GM19023 (cell line): Measurements from ENCODE around the gene UBE2L3.
"Not testable (repeated sequence)": the region's sequence is repeated elsewhere in the genome, so short reads cannot be mapped to it uniquely, and the experiment has no call there.

Source experiments
- ATAC-seq: cut with Tn5 transposase; IDR thresholded peaks from one replicate; pipeline ENCODE4 v1.9.1; 2021; ENCODE audit warnings: mild to moderate bottlenecking, moderate library complexity; ENCODE audit not compliant: unreplicated experiment

UBE2L3 gene

DNA sequence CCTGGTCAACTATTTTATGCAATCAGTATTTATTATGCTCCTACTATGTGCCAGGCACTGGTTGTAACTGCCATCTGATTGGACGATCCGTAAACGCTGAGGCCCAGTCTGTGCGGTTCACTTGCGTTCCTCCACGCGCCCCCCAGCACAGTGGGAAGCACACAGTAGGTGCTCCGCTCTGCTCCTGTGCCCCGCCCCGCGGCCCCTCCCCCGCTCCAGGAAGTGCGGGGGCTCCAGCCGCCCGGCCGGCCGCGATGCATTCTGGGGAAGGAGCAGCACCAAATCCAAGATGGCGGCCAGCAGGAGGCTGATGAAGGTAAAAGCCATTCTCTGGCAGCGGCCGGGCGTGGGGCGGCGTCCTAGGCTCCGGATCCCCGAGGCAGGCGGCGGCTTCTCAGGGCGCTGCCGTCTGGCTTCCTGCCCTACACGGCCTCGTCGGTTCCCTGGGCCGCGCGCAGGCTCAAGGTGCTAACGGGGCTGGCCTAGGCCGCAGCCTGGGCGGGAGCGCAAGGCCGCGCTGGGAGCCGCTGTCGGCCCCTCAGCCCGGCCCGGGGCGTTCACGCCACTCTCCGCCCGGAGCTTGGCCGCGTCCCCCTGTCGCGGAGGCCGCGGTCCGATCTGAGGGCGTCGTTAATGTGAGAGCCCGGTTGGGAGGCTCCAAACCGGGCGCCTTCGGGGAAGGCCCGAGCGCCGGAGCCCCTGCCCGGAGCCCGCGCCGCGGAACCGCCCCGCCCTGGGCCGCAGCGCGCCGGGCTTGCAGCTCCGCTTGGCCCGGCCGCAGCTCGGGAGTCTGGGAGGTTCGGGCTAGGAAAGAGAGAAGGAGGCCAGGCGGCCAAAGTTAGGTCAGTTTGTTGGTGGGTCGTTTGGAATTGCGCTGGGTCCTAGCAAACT lies at the start of gene UBE2L3:
TSS of gene UBE2L3 (plus strand) at position 259 of the 891 bp plus-strand sequence. CDS start at position 290, 31 bp downstream.
- peak; percentile 66 for ATAC-seq

DNA sequence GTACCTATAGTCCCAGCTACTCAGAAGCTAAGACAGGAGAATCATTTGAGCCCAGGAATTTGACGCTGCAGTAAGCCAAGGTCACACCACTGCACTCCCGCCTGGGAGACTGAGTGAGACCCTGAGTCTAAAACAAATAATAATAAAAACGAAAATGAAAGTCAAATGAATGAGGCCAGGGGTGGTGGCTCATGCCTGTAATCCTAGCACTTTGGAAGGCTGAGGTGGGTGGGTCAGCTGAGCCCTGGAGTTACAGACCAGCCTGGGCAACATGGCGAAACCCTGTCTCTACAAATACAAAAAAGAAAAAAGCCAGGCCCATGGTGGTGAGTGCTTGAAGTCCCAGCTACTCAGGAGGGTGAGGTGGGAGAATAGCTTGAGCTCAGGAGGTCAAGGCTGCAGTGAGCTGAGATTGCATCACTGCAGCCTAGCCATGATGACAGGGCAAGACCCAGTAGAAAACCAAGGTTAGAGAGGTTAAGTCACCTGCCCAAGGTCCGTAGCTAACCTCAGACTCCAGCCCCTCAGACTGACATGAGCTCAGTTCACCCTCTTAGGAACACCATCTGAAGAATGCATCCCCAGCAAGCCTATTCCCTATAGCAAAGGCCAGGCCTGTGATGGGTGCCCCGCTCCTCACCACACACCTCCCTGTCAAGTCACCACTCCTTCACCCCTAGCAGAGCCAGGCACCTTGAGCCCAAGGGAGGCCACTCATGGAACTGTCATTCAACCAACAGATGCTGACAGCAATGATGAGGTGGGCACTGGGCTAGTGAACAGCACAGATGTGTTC lies 40.6 kb upstream of the UBE2L3 start:
- not testable (repeated sequence) for ATAC-seq

DNA sequence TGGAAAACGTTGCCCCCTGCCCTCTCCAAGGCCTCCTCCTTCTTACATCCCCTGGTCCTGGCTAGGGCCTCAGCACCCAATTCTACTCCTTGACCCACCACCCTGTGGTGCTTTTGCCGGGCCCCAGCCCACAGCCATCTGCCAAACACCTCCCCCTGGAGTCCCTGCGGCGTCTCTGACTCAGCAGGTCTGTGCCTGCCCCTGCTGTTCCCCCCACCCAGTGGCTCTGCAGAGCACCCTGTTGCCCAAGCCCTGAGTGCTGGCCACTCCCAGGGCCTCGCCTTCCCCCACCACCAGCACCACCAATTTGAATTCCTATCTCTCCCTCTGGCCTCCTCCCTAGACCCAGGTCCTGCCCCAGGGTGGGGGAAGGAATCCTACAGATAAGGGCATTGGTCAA lies 36.0 kb upstream of the UBE2L3 start:
- ATAC-seq = not testable (repeated sequence)

DNA sequence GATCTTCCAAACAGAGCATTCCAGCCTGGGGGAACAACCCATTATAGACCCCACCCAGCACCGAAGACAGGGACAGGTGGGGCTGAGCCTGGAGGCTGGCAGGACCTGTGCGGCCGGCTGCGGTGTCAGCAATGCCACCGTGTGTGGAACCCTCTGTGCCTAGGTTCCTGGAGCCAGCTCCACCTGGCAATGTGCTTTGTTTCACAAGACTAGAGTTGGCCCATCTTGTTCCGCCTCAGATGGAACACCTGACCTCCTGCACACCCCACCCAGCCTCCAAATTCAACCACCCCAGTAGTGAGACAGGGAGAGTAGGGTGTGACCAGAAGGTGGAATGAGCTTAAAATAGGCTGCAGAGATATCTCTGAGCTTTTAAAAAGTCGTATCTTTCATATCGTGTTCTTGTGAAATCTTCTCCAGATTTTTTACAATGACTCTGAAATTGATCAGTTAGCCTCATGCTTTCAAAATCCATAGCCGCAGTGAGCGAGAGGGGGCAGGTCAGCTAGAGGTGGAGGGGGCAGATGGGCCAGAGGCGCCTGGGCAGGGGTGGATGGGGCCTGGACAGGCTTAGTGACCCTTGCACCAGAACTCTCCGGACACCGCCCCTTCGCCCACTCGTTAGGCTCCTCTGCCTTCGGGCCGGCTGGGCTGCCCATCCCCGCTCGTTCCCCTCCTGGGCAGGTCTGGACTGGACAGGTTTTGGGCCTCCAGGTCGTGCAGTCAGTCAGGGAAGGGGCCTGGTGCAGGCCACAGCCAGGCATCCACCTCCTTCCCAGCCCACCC lies 34.5 kb upstream of the UBE2L3 start:
- not testable (repeated sequence) for ATAC-seq

DNA sequence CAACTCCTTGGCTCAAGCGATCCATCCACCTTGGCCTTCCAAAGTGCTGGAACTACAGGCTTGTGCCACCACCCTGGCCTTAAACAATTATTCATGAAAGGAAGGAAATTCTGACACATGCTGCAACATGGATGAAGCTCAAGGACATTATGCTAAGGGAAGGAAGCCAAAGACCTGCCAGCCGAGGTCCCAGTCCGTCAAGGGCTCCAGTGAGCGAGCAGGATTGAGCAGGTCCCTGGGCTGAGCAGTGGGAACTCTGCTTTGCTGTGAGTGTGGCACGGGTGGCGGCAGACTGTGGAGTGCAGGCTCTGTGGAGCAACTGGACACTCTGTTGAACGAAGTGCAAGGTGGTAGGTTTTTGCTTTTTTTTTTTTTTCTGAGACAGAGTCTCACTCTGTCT lies 27.7 kb upstream of the UBE2L3 start:
- ATAC-seq = not testable (repeated sequence)

DNA sequence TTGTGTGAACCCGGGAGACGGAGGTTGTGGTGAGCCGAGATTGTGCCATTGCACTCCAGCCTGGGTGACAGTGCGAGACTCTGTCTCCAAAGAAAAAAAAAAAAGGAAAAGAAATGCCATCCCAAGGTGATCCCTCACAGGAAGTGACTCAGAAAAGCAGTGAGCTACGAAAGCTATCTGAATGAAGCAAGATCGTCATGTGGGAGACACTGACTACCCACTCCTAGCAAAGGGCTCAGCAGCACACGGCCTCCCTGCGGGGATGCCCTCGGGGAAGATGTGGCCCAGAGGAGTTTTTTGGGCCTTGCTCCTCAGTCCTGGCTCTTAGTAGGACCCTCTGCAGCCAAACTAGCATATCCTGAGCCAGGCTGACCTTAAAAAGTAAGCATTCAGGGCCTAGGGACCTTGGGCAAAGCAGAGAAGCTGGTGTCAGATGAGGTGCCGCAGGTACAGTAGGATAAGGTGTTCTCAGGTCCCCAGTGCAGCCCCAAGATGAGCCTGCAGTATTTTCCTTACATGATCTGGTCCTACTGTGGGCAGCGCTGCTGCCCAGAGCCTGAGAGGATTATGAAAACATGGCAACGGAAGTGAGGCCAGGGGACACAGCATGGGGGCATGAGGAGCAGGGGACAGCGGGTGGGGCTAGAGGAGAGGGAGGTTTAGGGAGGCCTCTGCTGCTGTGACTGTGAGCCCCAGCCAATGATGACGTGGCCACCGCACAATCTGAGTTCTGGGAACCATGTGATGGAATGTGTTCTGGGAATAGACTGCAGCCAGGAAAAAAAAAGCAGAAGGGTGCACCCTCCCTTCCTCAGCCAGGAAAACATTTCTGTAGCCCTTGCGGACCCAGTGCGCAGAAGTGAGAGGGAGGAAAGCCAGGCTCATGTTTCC lies 22.8 kb upstream of the UBE2L3 start:
- not testable (repeated sequence) for ATAC-seq

DNA sequence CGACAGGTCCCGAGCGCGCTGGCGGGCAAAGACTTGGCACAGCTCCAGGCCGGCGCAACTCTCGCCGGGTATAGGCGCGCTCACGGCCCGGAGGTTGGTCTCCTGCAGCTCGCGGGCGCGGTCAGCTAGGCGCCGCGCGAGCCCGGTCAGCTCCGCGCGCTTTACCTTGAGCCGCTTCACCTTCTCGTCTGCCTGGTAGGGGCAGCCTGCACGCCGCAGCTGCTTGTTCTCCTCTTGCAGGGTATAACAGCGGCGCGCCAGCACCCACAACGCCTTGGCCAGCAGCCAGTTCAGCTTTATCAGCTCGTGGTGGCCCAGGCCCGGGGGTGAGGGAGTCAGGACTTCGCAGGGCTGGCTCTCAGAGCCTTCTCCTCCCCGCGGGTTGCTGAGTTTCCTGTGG lies 18.0 kb upstream of the UBE2L3 start:
- not testable (repeated sequence) for ATAC-seq

DNA sequence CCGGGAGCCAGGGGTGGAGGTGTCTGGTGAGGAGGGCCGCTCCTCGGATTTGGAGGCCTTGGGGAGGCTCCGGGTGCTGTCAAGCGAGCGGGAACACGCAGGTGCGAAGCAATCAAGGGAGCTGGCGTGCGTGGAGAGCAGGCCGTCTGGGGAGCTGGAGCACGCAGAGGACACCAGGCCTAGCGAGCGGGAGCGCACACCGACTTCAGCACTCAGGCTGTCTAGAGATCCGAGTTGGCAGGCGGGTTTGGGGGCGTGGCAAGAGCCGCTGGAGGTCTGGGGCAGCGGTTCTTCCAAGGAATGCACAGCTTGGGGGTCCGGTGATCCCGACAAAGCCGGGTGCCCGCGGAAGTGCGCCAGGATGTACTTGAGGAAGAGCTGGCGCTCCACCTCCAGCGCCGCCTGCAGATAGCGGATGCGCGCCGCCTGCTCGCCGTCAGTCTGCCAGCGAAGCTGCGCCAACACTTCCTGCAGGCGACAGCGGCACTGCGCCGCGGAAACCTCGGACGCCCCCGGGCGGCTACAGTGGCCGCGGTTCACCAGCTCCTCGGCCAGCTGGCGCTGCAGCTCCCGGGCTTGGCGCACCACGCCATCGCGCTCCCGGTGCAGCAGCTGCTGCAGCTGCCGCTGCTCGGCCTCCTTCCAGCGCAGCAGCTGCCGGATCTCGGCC lies 17.4 kb upstream of the UBE2L3 start:
- ATAC-seq = peak; percentile 60

DNA sequence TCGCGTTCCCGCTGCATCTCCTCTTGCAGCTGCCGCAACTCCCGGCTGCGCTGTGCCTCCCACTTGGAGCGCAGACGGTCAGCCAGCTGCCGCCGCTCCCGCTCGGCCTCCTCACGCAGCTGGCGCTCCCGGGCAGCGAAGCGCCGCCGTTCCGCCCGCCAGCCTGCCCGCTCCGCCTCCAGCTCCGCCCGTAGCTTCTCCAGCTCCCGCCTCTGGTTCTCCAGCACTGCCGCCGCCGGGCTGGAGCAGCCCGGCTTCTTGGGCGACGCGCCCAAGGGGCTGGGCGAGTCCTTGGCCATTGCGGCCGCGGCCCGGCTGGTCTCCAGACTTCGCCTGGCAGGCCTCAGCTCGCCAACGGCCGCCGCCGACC lies 16.9 kb upstream of the UBE2L3 start:
- peak; percentile 41 for ATAC-seq

DNA sequence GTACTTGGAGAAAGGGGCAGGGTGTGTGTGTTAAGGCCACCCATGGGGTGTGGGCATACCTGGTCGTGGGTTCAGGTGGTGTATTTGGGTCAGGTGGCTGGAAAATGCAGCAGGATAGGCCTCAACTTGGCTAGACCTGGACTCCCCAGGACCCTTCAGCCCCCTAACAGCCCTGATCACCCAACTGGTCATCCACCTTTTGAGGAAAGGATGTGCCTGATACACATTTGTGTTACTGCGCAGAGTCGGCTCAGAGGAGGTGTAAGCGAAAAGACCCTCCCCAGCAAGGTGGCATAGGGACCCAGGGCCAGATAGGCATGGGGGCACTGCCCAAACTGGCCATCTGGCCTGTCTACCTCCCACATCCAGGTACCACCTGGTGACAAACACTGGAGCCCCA lies 16.2 kb upstream of the UBE2L3 start, which contains the start of gene RIMBP3C:
TSS of gene RIMBP3C (minus strand) at position 101 of the 400 bp plus-strand sequence. CDS start 485 bp downstream, outside the sequence.
- ATAC-seq = not testable (repeated sequence)

DNA sequence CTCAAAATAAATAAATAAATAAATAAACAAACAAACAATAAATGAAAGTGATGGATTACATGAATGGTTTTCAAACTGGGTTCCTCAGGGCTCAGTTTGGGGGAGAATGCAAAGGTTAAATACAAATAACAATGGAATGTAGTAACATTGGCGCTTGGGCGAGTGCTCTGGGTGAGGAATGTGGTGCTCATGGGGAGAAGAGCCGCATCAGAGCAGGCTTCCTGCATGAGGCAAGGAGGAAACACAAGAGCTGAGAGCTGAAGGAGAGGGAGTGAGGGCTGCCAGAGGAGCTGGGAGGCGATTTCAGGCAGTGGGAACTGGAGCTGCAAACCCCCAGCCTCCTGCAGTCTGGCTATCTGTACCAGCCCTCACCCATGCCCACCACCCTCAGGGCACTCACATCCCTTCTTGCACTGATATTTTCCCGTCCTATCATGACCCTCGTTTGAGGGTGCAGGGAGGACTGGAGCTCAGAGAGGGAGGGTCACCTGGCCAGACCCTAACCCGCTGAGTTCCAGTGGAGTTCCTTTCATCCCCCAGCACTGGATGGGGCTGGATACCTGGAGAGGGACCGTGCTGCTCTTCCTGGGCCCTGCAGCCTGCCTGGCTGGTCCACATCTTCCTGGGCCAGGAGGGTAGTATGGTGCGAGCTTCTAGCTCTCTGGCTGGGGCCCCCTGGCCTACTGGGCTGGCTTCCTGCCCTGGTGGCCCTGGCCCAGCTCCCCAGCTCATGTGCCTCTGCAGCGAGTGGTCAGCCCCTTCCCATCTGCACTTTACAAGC lies 8.0 kb upstream of the UBE2L3 start:
- ATAC-seq = not testable (repeated sequence)

DNA sequence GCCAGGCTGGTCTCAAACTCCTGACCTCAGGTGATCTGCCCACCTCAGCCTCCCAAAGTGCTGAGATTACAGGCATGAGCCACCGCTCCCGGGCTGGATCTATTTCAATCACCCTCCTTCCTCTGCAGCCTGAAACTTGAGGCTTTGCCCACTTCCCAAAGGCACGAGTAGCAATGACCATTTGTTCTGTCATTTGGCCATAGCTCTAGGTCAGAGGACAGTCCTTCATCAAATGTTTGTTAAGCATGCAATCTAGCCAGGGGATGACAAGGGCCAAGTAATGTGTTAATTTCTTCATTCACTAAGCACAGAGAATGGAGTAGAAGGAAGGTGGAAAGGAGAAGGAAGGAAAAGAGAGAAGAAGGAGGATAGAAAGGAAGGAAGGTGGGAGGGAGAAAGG lies 6.9 kb upstream of the UBE2L3 start:
- ATAC-seq = not testable (repeated sequence)

DNA sequence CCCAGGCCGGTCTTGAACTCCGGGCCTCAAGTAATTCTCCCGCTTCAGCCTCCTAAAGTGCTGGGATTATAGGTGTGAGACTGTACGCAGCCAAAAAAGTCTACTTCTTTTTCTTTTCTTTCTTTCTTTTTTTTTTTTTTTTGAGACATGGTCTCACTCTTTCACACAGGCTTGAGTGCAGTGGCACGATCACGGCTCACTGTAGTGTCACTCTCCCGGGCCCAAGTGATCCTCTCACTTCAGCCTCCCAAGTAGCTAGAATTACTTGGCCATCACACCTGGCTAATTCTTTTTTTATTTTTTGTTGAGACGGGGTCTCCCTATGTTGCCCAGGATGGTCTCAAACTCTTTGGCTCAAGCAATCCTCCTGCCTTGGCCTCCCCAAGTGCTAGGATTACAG lies 3.6 kb upstream of the UBE2L3 start:
- no peak for ATAC-seq

DNA sequence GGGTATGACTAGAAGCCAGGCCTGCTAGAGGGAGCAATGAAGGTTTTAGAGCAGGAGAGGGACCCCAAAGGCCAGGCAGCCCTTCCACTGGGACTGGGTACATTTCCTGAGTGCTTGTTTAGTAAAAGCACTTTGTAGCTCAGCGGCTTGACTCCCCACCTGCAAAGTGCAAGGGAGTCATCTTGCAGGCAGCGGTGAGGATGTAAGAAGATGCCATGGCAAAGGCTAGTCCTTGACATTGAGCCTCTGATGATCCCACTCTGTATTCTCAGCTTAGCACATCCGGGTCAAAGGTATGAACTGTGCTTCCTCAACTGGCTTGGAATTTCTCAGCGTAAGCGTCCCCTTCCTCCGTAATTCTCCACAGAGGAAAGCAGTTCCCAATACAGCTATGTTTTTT lies 3.1 kb upstream of the UBE2L3 start:
- no peak for ATAC-seq

DNA sequence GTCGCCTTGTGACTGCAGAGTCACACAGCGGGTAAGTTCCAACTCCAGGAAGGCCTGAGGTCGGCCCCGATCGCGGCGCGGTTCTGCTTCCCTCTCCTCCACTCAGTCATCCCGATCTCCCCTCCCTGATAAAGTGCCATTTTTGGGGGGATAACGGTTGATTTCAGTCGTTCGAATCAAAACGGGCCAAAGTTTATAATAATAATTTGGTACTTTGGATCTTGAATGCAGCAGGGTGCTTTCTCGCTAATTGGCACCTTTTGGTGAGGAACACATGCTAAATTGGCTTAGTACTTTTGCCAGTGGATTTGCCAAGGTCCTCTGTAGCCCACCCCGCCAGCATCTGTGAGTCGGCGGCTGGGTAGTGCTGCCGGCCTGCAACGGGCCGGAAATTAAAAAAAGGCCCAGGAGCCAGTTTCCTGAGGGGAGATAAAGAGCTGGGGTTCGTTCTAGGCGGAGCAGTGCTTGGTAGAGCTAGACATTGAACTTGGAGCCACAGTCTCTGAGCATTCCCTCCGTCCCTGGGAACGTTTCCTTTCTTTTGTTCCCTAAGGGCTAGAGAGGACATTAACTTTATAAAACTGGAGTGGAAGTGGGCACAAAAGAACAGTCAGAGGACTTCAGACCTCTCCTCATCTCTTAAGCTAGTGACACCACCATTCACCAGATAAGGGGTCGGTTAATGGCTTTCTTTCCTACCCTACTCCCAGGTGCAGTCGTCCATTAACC lies 997 bp downstream of the UBE2L3 start:
- ATAC-seq = peak; percentile 8

DNA sequence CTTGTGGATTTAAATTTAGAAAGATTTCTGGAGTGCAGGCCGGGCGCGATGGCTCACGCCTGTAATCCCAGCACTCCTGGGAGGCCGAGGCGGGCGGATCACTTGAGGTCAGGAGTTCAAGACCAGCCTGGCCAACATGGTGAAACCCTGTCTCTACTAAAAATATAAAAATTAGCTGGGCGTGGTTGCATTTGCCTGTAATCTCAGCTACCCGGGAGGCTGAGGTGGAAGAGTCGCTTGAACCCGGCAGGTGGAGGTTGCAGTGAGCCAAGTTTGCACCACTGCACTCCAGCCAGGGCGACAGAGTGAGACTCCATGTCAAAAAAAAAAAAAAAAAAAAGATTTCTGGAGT lies 1.5 kb downstream of the UBE2L3 start:
- ATAC-seq = not testable (repeated sequence)

DNA sequence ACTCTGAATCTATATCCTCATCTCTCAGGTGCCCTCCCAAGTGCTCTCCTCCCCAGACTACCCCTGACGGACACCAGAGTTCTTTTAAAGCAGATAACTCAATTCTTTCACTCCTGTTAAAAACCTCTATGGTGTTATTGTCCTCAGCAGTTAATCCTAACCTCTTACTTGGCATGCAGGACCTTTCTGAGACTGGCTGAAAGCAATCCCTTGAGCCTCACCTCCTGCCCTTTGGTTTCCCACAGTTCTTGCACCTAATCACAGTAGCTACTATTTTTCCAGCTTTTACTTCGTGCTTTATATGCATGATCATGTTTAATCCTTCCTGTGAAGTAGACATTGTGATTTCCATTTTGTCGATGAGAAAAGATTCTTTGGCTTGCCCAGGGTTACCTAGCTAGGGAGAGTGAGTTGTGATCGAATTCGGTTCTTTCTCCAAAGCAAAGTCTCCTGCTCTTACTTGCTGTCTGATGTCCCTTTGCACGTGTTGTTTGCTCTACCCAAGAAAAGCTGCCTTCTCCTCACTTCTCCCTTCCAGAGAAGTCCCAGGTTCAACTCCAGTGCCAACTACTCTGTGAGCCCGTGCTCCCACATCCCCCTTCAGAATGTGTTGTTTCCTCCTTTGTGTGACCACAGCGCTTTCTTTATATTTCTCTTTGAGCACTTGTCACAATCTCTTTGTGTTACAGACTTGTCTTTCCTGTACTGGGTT lies 2.1 kb downstream of the UBE2L3 start:
- ATAC-seq = no peak
